B cell (primary cell): Measurements from ENCODE around the gene CACNA2D1. TPM values are rescaled to one million over a fixed set of nuclear protein-coding genes. Genes with fewer than 3 reads are reported as not detected.

Experiments
- ATAC-seq: fragments of 200-7000 bp; cut with Tn5 transposase; one replicate; pipeline ENCODE4 v1.10.0; 2021; ENCODE audit warnings: low read depth, mild to moderate bottlenecking, moderate number of reproducible peaks, moderate library complexity
- CTCF ChIA-PET: fragments of 350-600 bp; sonication (Branson Sonifier 250); formaldehyde crosslinking; loops from one replicate; lab custom pipeline; 2021; ENCODE audit warnings: antibody characterized with exemption, inconsistent platforms; lab: Charles Lee
- POLR2A ChIA-PET: fragments of 350-600 bp; sonication (Branson Sonifier 250); formaldehyde crosslinking; loops from one replicate; lab custom pipeline; 2021; ENCODE audit warnings: antibody characterized with exemption; lab: Charles Lee
- DNase-seq: peaks from one replicate; pipeline ENCODE4 v3.0.0; 2013
- H2AFZ ChIP-seq: 2 replicates; pipeline ENCODE4 v1.6.1; 2012; ENCODE audit warnings: mild to moderate bottlenecking, low read depth, low read length; ENCODE audit not compliant: insufficient read depth, poor library complexity, severe bottlenecking
- H3K27ac ChIP-seq, 2 donors: 1 replicate in 1 of 2; 2 replicates in 1 of 2; pipeline ENCODE4 v1.5.1; 2012 to 2013; ENCODE audit warnings: low read length in 2 of 2, mild to moderate bottlenecking in 2 of 2, moderate library complexity in 1 of 2
- H3K27me3 ChIP-seq, 4 experiments: fragments of 200-600 bp in 1 of 4; sonication (generic) in 1 of 4; replicated peaks in 1 of 4; 1 replicate in 2 of 4; 2 replicates in 2 of 4; pipeline versions ENCODE4 v1.6.1 to v1.7.0; 2013 to 2016; ENCODE audit warnings: low read length in 3 of 4, mild to moderate bottlenecking in 2 of 4, mixed read lengths in 1 of 4, moderate library complexity in 1 of 4; ENCODE audit not compliant: insufficient read depth in 4 of 4, control insufficient read depth in 3 of 4; ENCODE audit errors: control extremely low read depth in 1 of 4
- H3K36me3 ChIP-seq, 2 experiments: replicated peaks in 1 of 2; 1 replicate in 1 of 2; 2 replicates in 1 of 2; pipeline versions ENCODE4 v1.6.1 to v1.7.1; 2013; ENCODE audit warnings: low read length in 1 of 2; ENCODE audit not compliant: insufficient read depth in 2 of 2, control insufficient read depth in 1 of 2; ENCODE audit errors: control extremely low read depth in 1 of 2, extremely low read depth in 1 of 2
- H3K4me1 ChIP-seq, 2 donors: fragments of 200-600 bp in 1 of 2; sonication (generic) in 1 of 2; 1 replicate in 1 of 2; 2 replicates in 1 of 2; pipeline versions ENCODE4 v1.5.1 to v1.6.1; 2013 to 2017; ENCODE audit warnings: low read length in 2 of 2; ENCODE audit not compliant: control insufficient read depth in 2 of 2, insufficient read depth in 2 of 2
- H3K4me2 ChIP-seq: replicated peaks from 2 replicates; pipeline ENCODE3; 2012; ENCODE audit warnings: mild to moderate bottlenecking, low read depth, low read length; ENCODE audit not compliant: poor library complexity, severe bottlenecking
- H3K4me3 ChIP-seq, 5 experiments: fragments of 200-600 bp in 1 of 5; sonication (generic) in 1 of 5; 1 replicate in 3 of 5; 2 replicates in 2 of 5; pipeline versions ENCODE4 v1.5.1 to v1.7.0; 2011 to 2016; ENCODE audit warnings: low read length in 4 of 5, mild to moderate bottlenecking in 4 of 5, low read depth in 2 of 5, control low read depth in 1 of 5, moderate library complexity in 1 of 5; ENCODE audit not compliant: insufficient read depth in 1 of 5; ENCODE audit errors: control extremely low read depth in 1 of 5, extremely low read depth in 1 of 5
- H3K79me2 ChIP-seq: fragments of 200-600 bp; sonication (generic); one replicate; pipeline ENCODE4 v1.6.0; 2016; ENCODE audit warnings: low read length; ENCODE audit not compliant: control insufficient read depth, insufficient read depth
- H3K9ac ChIP-seq: fragments of 200-600 bp; sonication (generic); 2 replicates; pipeline ENCODE4 v1.6.1; 2017; ENCODE audit warnings: mild to moderate bottlenecking, low read length, moderate library complexity
- H3K9me3 ChIP-seq, 3 donors: one replicate each; pipeline versions ENCODE4 v1.6.1 to v1.7.1; 2013; ENCODE audit warnings: low read length in 2 of 3; ENCODE audit not compliant: control insufficient read depth in 2 of 3, insufficient read depth in 1 of 3; ENCODE audit errors: control extremely low read depth in 1 of 3
- H4K20me1 ChIP-seq: 2 replicates; pipeline ENCODE4 v1.6.0; 2012; ENCODE audit warnings: mild to moderate bottlenecking, low read length; ENCODE audit not compliant: insufficient read depth, control insufficient read depth, poor library complexity, severe bottlenecking
- H3K27ac Mint-ChIP-seq: one replicate; pipeline ENCODE4 v1.8.0; 2021; ENCODE audit warnings: mixed read lengths
- H3K27me3 Mint-ChIP-seq: one replicate; pipeline ENCODE4 v1.8.0; 2021; ENCODE audit warnings: mixed read lengths
- H3K4me1 Mint-ChIP-seq: one replicate; pipeline ENCODE4 v1.8.0; 2021; ENCODE audit warnings: mixed read lengths
- H3K4me3 Mint-ChIP-seq: one replicate; pipeline ENCODE4 v1.8.0; 2021; ENCODE audit warnings: mixed read lengths
- H3K9me3 Mint-ChIP-seq: one replicate; pipeline ENCODE4 v1.8.0; 2022; ENCODE audit warnings: mixed read lengths; ENCODE audit not compliant: insufficient read depth
- EZH2 ChIP-seq: IDR thresholded peaks from 2 replicates; pipeline ENCODE4 v1.6.1; 2012; ENCODE audit warnings: borderline replicate concordance, low read depth, mild to moderate bottlenecking, moderate library complexity, low read length; ENCODE audit not compliant: insufficient read depth, poor library complexity, severe bottlenecking
- WGBS: methylation state at CpG from one replicate; pipeline ENCODE4 v1.1.5; 2013; ENCODE audit warnings: missing lambda C conversion rate; ENCODE audit not compliant: insufficient coverage; 5-methylcytosine and 5-hydroxymethylcytosine counted together
- intact Hi-C: fragments of 100-400 bp; cut with micrococcal nuclease; formaldehyde crosslinking; loops from one replicate; pipeline ENCODE4 v1.10.0; 2022
- polyA plus RNA-seq: library from polyadenylated mRNA; depleted of rRNA; stranded (reverse); fragments of >200 nt; gene quantifications from 2 replicates; pipeline ENCODE4 v1.2.3, GENCODE V29; 2012
- total RNA-seq, 2 donors: library from RNA; stranded (reverse); fragments of 120-200 nt in 1 of 2; gene quantifications; 1 replicate in 1 of 2; 2 replicates in 1 of 2; pipeline versions ENCODE4 v1.2.3 to v1.2.4, GENCODE V29; 2013 to 2022
- TF ChIP-seq, protein P1 (sequence below): fragments of 200-600 bp; IDR thresholded peaks from one replicate; pipeline ENCODE4 v1.8.0; 2022; ENCODE audit warnings: antibody characterized with exemption, mild to moderate bottlenecking

CACNA2D1 gene
- total and polyA plus RNA-seq, 2 donors (not counting 1 experiment from before 2014, with no cell fraction given): not detected

DNA sequence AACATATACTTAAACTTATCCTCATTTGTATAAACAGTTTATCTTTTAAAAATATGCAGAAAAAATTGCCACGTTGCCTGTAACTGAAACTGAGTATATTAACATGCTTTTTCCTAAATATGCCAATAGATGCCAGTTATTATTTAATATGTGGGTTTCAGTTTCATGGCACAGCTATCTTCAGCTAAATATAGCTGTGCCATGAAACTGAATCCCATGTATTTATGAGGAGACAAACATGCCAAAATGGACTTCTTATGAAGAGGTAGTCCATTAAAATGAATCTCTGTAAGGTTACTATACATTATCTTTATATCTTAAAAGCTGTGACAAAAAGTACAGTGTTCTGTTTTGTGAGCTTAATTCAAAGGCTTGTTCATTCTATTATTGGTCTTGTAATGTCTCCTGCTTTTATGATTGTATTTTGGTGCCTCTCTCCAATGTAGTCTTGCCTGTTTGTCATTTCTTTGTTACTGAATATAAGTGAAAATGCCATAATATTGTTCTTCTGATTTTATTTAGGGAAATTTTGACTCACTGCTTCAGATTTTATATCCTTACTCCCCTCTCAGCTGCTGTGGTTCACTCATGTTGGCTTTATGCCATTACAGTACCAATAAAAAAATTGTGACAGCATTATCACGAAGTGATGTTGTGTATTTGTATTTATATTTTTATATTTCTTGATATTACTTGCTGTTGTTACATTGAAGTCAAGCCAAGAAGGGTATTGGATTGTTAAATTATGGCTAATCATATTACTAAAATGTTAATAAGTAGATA lies 34.3 kb upstream of the CACNA2D1 start:
- H3K36me3 ChIP-seq: no peaks in the 10 kb centered on the region
- TF ChIP-seq, protein P1, sequence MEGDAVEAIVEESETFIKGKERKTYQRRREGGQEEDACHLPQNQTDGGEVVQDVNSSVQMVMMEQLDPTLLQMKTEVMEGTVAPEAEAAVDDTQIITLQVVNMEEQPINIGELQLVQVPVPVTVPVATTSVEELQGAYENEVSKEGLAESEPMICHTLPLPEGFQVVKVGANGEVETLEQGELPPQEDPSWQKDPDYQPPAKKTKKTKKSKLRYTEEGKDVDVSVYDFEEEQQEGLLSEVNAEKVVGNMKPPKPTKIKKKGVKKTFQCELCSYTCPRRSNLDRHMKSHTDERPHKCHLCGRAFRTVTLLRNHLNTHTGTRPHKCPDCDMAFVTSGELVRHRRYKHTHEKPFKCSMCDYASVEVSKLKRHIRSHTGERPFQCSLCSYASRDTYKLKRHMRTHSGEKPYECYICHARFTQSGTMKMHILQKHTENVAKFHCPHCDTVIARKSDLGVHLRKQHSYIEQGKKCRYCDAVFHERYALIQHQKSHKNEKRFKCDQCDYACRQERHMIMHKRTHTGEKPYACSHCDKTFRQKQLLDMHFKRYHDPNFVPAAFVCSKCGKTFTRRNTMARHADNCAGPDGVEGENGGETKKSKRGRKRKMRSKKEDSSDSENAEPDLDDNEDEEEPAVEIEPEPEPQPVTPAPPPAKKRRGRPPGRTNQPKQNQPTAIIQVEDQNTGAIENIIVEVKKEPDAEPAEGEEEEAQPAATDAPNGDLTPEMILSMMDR: no peak
- no peak for TF ChIP-seq EZH2
- no peak overlapping the region for H3K4me2 ChIP-seq
- POLR2A ChIA-PET: no interaction called here
- H3K27ac ChIP-seq: no peak overlapping the region
- Mint-ChIP-seq H3K9me3 (no peaks in the 10 kb centered on the region), H3K27me3 (no peaks in the 10 kb centered on the region), H3K4me3 (no peak overlapping the region), H3K27ac (no peak overlapping the region), H3K4me1 (no peaks in the 10 kb centered on the region)
- H3K4me3 ChIP-seq: no peak overlapping the region
- no peaks in the 10 kb centered on the region for H3K4me1 ChIP-seq
- no peaks in the 10 kb centered on the region for H4K20me1 ChIP-seq
- H3K79me2 ChIP-seq: no peaks in the 10 kb centered on the region
- no peaks in the 10 kb centered on the region for H3K9me3 ChIP-seq
- H3K9ac ChIP-seq: no peak overlapping the region
- no peak overlapping the region for H2AFZ ChIP-seq
- intact Hi-C loops: no loop called here
- WGBS: no CpG with 5 or more reads among the region's 2 CpGs
- DNase-seq (no peak), ATAC-seq (no peak)
- CTCF ChIA-PET: no interaction called here
- no peaks in the 10 kb centered on the region for H3K27me3 ChIP-seq

- no peak overlapping the region for H3K27ac ChIP-seq
- no peaks in the 10 kb centered on the region for H3K9me3 ChIP-seq
- H3K79me2 ChIP-seq: no peaks in the 10 kb centered on the region
- no peak for DNase-seq
- no peaks in the 10 kb centered on the region for H3K9me3 Mint-ChIP-seq
- H3K27me3 Mint-ChIP-seq: no peaks in the 10 kb centered on the region
- no peak overlapping the region for H2AFZ ChIP-seq
- ATAC-seq: no peak
- H3K36me3 ChIP-seq: no peaks in the 10 kb centered on the region
- no peak overlapping the region for H3K4me2 ChIP-seq
- H3K4me3 ChIP-seq: no peak overlapping the region
- no peaks in the 10 kb centered on the region for H3K4me1 ChIP-seq
- no peaks in the 10 kb centered on the region for H3K27me3 ChIP-seq
- intact Hi-C loops: no loop called here
- H4K20me1 ChIP-seq: no peaks in the 10 kb centered on the region
- H3K4me3 Mint-ChIP-seq: no peak overlapping the region
- ChIA-PET POLR2A (no interaction called here), CTCF (no interaction called here)
- TF ChIP-seq, protein P1: no peak
- no peak for TF ChIP-seq EZH2
- no peak overlapping the region for H3K27ac Mint-ChIP-seq
- no peaks in the 10 kb centered on the region for H3K4me1 Mint-ChIP-seq
- H3K9ac ChIP-seq: no peak overlapping the region
- 96% methylated on average over 3 of the region's 9 CpGs for WGBS
Observed at GRCh38 chr7:82472966-82473365, 29.4 kb upstream of the CACNA2D1 start.
